ENCODE measurements around the gene SLC9A4. TPM values are rescaled to one million over a fixed set of nuclear protein-coding genes. Genes with fewer than 3 reads are reported as not detected.
A peak's percentile ranks its signal among the peaks of the same experiment; 100 is the strongest.

Gene SLC9A4
- polyA plus RNA-seq (ENCODE audit: insufficient read length in 12 of 12) = under 1 TPM in 5 of 12 donors, not detected in 7; 0.04 to 0.97 (median 0.16) TPM
- long read RNA-seq, donor 1 = 0 reads
- long read RNA-seq, donor 2 = 0 reads
- long read RNA-seq, donor 3 = 0 reads
- long read RNA-seq, donor 4 = 0 reads
- long read RNA-seq, donor 5 = 0 reads
- long read RNA-seq, donor 6 = 0 reads
- long read RNA-seq, donor 7 = 0 reads
- long read RNA-seq, donor 8 = 0 reads
- long read RNA-seq, donor 9 = 0 reads
- long read RNA-seq, donor 10 = 0 reads
- long read RNA-seq, donor 11 = 0 reads

- DNase-seq = peak; percentile 40
These were observed at the start of gene SLC9A4 for GRCh38 chr2:102473020-102473419. Gene SLC9A4 (plus strand): TSS chr2:102473226. CDS start chr2:102473760, 534 bp downstream.

- no peak for DNase-seq
These were observed 49.7 kb upstream of the SLC9A4 start for GRCh38 chr2:102423368-102423767.

- DNase-seq = no peak
These were observed 48.3 kb upstream of the SLC9A4 start for GRCh38 chr2:102424754-102425153.

GRCh38 chr2:102425441-102426132 is 47.4 kb upstream of the SLC9A4 start:
- no peak for DNase-seq

GRCh38 chr2:102427249-102427648 is 45.8 kb upstream of the SLC9A4 start:
- no peak for DNase-seq

- no peak for DNase-seq
These were observed 44.5 kb upstream of the SLC9A4 start for GRCh38 chr2:102428573-102428972.

GRCh38 chr2:102432386-102432785 is 40.6 kb upstream of the SLC9A4 start:
- no peak for DNase-seq

GRCh38 chr2:102433973-102434654 is 38.9 kb upstream of the SLC9A4 start:
- no peak for DNase-seq

GRCh38 chr2:102434655-102435381 is 38.2 kb upstream of the SLC9A4 start:
- DNase-seq = no peak

GRCh38 chr2:102435741-102436140 is 37.3 kb upstream of the SLC9A4 start:
- no peak for DNase-seq

- DNase-seq = no peak
These were observed 36.7 kb upstream of the SLC9A4 start for GRCh38 chr2:102436323-102436722.

GRCh38 chr2:102437122-102437521 is 35.9 kb upstream of the SLC9A4 start:
- DNase-seq = no peak

GRCh38 chr2:102438111-102438510 is 34.9 kb upstream of the SLC9A4 start:
- no peak for DNase-seq

GRCh38 chr2:102438578-102438977 is 34.4 kb upstream of the SLC9A4 start:
- DNase-seq = no peak

GRCh38 chr2:102439065-102439695 is 33.8 kb upstream of the SLC9A4 start:
- no peak for DNase-seq

- DNase-seq = peak; percentile 19
These were observed 29.8 kb upstream of the SLC9A4 start for GRCh38 chr2:102442967-102443828.

- DNase-seq = no peak
These were observed 28.8 kb upstream of the SLC9A4 start for GRCh38 chr2:102444233-102444632.

GRCh38 chr2:102446936-102447335 is 26.1 kb upstream of the SLC9A4 start:
- DNase-seq = no peak

- peak; percentile 46 for DNase-seq
These were observed 23.6 kb upstream of the SLC9A4 start for GRCh38 chr2:102449370-102449974.

GRCh38 chr2:102451968-102452367 is 21.1 kb upstream of the SLC9A4 start:
- no peak for DNase-seq

Measured in muscle of arm (tissue), 14 donors.